D721Med (cell line): Measurements from ENCODE around the gene MDGA2.
"Not testable (repeated sequence)": the region's sequence is repeated elsewhere in the genome, so short reads cannot be mapped to it uniquely, and the experiment has no call there.

Source experiments
- DNase-seq: peaks from one replicate; pipeline ENCODE4 v3.0.0; 2011; ENCODE audit warnings: low spot score; ENCODE audit not compliant: insufficient read length
- FAIRE-seq: peaks from 2 replicates; lab custom pipeline; 2011; peaks lifted over from hg19 to GRCh38; lab: Jason Lieb, UNC
- CTCF ChIP-seq: IDR thresholded peaks from 2 replicates; pipeline ENCODE4 v1.5.1; 2012; ENCODE audit warnings: mild to moderate bottlenecking, control low read depth; ENCODE audit not compliant: insufficient read depth; ENCODE audit errors: missing control alignments

The MDGA2 gene

DNA sequence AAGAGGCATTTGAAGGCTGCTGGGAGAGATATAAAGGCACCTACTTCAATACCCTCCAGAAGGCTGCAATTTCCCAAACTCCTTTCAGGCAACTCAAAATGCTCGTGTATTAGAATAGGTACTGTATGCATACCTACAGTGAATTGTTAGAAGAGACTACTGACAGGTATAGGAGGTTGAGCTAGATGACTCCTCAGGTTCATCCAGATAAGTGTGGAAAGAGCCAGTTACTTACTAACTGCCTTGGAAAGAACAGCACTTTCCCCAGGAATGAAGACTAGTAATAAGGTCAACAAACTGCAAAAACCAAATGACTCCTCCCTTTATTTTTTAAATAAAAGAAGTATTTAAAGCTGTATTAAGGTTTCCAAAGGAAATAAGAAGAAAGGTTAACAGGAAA is 429.0 kb downstream of the MDGA2 start:
- DNase-seq (no peak), FAIRE-seq (no peak)
- TF ChIP-seq CTCF: no peak

DNA sequence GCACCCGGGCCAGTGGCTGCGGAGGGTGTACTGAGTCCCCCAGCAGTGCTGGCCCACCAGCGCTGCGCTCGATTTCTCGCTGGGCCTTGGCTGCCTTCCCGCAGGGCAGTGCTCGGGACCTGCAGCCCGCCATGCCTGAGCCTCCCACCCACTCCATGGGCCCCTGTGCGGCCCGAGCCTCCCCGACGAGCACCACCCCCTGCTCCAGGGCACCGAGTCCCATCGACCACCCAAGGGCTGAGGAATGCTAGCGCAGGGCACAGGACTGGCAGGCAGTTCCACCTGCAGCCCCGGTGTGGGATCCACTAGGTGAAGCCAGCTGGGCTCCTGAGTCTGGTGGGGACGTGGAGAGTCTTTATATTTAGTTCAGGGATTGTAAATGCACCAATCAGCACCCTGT is 432.8 kb downstream of the MDGA2 start:
- DNase-seq, FAIRE-seq: not testable (repeated sequence)

- TF ChIP-seq CTCF: no peak
- DNase-seq (no peak), FAIRE-seq (no peak)
These were observed 434.5 kb downstream of the MDGA2 start for GRCh38 chr14:47240748-47241437.

DNA sequence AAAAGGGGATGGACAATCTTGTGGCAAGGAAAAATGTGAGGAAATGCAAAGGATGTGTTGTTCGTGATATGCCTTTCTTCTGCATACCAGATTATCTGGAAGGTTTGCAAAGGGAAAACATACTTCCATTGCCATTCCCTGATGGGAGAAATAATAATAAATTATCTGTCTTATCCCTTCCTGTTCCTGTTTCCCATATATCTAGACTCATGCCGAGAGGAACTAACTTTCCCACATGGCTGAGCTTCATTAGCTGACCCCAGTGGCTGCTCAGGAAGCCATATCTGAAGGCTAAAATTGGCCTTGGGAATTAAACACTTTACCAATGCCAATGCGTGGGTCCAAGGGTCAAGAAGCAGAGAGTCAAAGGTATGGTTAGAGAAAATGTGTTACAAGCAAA is 439.8 kb downstream of the MDGA2 start:
- DNase-seq: no peak
- TF ChIP-seq CTCF: no peak
- FAIRE-seq: no peak

DNA sequence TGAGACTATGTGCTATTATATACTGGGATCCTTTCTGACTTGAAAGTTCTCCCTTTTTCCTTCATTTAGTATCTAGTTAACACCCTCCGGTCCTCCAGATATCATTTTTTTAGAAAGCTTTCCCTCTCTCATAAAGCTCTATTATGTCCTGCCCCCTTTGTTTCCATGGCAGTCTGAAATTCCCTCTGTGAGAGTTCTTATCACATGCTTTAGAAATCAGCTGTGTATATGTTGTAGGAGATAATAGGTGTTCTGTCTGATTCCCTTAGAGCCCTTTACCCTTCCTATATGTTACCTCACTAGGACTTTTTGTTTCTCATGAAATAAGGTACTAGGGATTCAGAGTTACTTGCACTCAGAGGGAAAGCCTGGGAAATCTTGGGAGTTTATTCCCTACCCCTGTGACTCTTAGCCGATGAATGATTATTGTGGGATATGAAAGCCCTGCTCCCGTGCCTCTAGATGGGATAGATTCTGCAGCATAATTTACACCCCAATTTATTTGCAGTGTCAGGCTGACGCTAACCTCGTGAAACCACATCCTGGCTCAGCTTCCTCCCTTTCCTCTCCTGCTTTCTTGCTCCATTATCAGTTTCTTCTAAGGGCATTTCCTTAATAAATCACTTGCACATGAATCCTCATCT is 448.4 kb downstream of the MDGA2 start:
- DNase-seq (no peak), FAIRE-seq (no peak)
- TF ChIP-seq CTCF: no peak

- no peak for DNase-seq
- no peak for FAIRE-seq
- TF ChIP-seq CTCF: no peak
These were observed 451.7 kb downstream of the MDGA2 start for GRCh38 chr14:47223656-47224055.

GRCh38 chr14:47220096-47220495 is 455.3 kb downstream of the MDGA2 start:
- FAIRE-seq: no peak
- DNase-seq: no peak
- no peak for TF ChIP-seq CTCF
